Fibroblast of skin of abdomen (primary cell): Measurements from ENCODE around the gene PLK2. TPM values are rescaled to one million over a fixed set of nuclear protein-coding genes. Genes with fewer than 3 reads are reported as not detected.

Source experiments
- DNase-seq: peaks from one replicate; pipeline ENCODE4 v3.0.0-alpha.2; 2013
- polyA plus RNA-seq, 2 experiments: library from polyadenylated mRNA; unstranded; fragments of 120-200 nt; gene quantifications; one replicate each; pipeline ENCODE4 v1.2.1, GENCODE V29; 2013; ENCODE audit not compliant: insufficient read length in 2 of 2

PLK2 gene
- polyA plus RNA-seq (2013, experiment 1 of 2; ENCODE audit: insufficient read length): 66.7 TPM
- polyA plus RNA-seq (2013, experiment 2 of 2; ENCODE audit: insufficient read length): 71.0 TPM

- peak; percentile 94 for DNase-seq
Observed at GRCh38 chr5:58460002-58460731, at the start of gene PLK2. Gene PLK2, minus strand, starts transcription at chr5:58460086. Its CDS starts 127 bp downstream, at chr5:58459959.

DNA sequence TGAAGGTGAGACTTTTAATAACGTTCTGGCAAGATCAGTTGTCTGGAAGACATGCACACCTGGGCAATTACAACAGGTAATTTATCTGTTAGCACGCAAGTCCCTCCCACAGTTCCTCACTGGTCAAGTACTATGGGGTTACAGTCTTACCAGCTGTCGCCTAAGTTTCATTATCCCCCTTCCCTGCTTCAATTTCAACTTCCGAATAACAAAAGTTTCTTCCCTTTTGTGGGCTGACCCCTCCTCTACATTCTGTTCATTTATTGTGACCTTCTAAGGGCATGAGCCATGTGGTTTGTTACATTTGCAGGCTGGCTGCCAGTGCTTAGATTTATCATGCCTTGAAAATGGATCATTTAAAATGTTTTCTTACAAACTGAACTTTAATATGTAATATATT lies 47.8 kb upstream of the PLK2 start:
- no peak for DNase-seq

GRCh38 chr5:58505971-58506640 lies 46.2 kb upstream of the PLK2 start:
- DNase-seq: no peak

GRCh38 chr5:58505502-58505901 lies 45.6 kb upstream of the PLK2 start:
- no peak for DNase-seq

DNA sequence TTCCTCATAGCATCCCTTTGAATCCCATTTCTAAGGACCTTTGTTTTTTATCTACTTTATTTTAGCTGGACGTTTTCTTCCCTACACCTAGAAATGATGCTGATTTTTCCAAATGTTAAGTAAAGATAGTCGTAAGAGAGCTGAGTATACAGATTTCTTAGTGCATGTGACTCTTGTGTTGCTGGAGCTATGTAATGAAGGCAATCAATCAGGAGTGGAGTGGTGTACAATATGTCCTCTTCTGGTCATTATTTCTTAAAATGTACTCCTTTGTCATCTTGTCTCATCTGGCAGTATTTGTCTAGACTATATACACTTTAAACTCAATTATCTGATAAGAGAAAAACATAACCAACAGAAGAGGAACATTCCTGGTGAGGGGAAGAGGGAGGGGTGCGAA lies 44.9 kb upstream of the PLK2 start:
- DNase-seq: no peak

DNA sequence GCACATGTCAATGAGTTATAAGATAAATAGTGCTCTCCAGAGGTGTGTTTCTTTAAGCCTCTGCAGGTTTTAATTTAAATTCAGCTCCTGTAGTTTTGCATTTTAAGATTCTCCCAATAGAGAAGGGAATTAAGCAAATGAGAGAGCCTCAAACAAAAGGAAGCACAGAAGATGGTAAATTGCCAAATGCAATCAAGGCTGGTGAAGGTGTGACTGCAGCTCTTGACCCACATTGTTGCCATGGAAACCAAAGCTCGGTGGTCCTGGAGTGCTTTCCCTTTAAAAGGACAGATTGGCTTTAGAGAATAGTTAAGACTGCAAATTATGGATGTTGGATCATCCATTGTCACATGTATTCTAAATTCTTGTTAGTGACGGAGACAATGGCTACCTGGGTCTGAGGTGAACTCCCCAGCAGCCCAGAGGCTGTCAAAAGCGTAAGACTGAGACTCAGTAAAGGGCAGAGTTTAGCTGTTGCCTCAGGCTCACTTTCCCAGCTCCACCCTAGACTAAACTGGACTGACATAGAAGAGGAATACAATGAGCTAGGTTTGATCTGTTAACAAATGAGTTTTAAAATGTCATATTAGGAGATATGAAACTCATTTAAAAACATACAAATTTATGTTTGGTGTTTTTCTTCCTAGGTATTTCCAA lies 43.6 kb upstream of the PLK2 start:
- DNase-seq: no peak

DNA sequence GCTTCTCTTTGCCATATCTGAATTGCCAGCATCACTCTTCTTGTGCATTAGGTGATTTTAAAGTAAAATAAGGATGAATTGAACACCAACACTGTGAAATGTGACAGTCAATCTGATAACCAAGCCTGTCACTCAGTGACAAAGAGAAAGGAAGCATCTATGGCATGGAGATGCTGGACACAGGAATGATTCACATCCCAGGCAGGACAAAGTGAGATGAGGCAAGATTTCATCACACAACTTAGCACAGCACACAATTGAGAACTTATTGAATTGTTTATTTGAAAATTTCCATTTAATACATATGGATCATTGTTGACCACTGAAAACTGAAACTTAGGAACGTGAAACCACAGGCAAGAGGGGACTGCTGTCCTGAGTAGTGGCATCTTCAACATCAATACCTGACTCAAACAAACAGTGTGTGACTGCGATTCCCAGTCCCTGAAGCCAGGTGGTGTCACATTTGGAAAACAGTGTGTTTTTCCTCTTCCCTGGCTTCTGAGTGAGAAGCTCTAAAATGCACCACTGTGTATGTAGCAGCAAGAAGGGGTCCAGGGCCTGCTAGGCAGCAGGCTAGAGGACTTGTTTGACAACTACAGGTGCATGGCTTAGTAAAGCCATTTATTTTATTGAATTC lies 42.0 kb upstream of the PLK2 start:
- peak; percentile 9 for DNase-seq

DNA sequence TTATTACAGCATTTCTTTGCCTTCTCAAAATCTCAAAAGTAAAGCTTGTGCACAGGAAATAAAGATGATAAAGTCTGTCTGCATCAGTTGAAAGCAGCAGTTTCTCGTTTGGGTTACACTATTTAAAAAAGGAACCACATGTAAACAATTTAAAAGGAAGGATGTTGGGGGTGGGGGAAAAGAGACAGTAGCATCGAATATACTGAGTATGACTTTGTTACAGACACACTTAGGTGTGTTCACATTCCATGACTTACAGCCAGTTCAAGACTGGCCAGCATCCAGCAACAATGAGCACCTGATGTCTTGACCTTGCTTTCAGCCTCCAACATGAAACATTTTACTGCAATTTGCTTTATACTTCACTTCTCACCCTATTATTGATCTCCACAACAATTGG lies 40.1 kb upstream of the PLK2 start:
- DNase-seq: no peak

GRCh38 chr5:58499231-58499630 lies 39.3 kb upstream of the PLK2 start:
- DNase-seq: no peak

DNA sequence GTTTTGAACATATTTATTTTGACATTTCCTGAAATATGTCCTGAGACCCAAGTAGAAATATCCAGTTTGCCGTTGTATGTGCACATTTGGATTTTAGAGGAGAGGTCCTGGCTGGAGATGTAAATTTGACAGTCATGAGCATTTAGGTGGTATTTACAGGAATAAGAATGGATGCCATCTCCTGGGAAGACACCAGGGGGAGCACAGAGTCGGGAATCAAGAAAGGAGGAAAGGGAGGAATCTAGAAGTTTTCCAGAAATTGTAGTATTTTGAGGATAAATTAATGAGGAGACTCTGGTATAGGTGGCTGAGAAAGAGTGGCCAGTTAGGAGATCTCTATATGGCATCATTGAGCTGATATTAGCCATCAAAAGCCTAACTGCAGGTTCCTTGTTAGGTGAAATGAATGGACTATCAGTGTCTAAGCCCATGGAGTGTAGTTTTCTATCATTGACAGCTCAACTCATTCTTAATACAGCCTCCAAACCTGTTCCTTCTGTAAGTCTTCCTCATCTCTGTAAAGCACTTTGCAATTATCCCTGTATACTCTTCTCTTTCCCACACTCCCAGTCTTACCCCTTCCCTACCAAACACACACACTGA lies 38.6 kb upstream of the PLK2 start:
- DNase-seq: peak; percentile 27

DNA sequence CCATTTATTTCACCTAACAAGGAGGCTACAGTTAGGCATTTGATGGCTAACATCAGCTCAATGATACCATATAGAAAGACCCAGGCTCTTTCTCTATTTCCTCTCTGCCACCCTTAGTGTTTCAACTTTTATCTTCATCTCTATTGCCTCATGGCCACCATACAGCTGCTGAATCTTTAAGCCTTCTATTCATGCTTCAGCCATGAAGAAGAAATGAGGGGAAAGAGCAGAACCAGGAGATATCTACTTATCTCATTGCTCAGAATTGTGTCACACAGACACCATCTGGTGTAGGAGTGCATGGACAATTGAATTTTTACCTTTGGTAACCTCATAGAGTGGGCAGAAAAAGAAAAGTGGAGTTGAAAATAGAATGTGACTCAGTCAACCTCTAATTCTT lies 38.0 kb upstream of the PLK2 start:
- DNase-seq: no peak

DNA sequence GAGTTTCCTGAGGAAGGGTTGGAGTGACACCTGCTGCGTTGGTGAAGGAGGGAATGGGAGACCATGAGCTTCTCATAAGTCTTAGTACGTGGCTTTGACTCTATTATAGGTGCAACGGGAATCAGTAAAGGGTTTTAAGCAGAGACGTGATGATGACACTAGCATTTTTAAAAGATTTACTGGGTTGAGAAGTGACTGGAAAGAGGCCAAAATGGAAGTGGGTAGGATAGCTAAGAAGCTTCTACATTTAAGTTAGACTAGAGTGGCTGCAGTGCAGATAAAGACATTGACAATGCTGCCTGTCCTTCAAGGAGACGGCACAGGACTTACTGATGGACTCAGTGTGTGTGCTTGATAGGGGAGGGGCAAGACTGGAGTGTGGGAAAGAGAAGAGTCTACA lies 37.5 kb upstream of the PLK2 start:
- DNase-seq: no peak

- no peak for DNase-seq
Observed at GRCh38 chr5:58496488-58496887, 36.6 kb upstream of the PLK2 start.

DNA sequence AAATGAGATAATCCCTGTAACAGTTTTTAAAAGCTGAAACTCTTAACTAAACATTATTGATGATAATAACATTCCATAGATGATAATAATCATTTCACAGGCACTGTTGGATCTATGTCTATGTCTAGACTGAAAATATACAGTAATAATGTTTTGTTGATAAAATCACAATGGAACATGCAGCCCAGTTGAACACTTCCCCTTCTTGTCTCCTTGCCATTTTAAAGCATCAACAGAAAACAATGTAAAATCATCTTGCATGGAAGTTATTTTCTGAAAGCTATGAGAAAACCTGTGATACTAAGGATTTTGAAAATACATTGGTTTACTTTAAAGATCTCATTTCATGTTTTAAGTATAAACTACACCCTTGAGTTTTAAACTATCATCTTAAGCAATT lies 33.3 kb upstream of the PLK2 start:
- DNase-seq: no peak

DNA sequence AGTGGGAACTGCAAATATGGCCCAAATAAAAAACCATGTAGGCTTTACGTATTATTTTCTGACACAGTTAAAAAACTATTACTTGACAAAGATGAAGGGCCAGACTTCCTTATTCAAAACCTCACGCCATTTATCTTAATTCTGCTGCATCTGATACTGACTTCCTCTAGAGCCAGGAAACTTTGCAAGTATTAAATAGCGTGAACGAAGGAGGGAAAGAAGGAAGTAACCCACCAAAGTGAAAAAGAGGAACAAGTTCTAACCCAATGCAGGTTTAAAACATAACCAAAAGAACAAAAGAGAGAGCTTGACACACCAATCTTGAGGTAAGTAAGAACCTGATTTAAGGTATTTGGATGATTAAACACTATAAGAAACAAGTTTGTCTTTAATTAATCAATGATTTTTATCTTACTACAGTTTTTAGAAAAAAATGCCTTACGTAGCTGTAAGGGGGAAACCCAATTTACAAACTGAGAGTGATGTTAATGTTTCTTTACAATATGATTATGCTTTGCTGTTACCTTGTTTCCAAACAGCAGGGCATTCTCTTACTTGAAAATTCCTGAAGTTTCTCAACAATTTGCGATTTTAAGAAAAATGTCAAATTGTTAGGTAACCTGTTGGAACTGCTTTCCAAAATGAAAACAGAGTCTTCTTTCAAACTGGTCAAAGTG lies 31.5 kb upstream of the PLK2 start, which contains the start of gene GAPT:
TSS of gene GAPT (plus strand) at position 220 of the 677 bp plus-strand sequence. CDS start 3,102 bp downstream, outside the sequence.
- no peak for DNase-seq

DNA sequence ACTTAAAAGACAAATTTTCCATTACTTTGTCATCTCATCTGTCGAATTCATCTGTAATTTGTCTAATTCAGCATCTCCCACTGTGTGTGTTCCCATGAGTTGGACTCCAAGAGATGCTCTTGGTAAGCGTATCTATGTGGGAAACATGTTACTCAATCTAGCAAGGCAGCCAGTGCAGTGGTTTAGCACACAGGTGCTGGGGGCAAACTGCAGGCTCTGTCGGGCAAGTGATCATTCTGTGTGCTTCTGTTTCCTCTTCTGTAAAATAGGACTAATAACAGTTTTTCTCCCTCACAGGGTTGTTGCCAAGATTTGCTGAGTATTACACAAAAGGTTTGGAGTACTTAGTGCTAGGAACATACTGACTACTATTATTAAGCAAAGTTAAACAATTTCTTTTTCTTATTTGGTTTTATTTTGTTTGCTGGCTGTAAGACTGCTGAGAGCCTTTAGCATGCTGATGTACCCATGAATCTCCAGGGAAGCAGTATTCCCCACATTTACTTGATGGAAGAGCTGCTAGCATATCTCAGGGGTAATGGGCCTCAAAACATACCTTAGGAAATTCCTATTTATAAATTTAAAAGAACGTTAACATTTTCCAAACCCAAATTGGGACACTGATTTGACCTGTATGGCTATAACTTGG lies 30.6 kb upstream of the PLK2 start:
- no peak for DNase-seq

- no peak for DNase-seq
Observed at GRCh38 chr5:58486290-58486689, 26.4 kb upstream of the PLK2 start.

GRCh38 chr5:58484505-58484904 lies 24.6 kb upstream of the PLK2 start:
- DNase-seq: no peak

- DNase-seq: no peak
Observed at GRCh38 chr5:58482536-58482935, 22.6 kb upstream of the PLK2 start.

- no peak for DNase-seq
Observed at GRCh38 chr5:58481828-58482227, 21.9 kb upstream of the PLK2 start.

DNA sequence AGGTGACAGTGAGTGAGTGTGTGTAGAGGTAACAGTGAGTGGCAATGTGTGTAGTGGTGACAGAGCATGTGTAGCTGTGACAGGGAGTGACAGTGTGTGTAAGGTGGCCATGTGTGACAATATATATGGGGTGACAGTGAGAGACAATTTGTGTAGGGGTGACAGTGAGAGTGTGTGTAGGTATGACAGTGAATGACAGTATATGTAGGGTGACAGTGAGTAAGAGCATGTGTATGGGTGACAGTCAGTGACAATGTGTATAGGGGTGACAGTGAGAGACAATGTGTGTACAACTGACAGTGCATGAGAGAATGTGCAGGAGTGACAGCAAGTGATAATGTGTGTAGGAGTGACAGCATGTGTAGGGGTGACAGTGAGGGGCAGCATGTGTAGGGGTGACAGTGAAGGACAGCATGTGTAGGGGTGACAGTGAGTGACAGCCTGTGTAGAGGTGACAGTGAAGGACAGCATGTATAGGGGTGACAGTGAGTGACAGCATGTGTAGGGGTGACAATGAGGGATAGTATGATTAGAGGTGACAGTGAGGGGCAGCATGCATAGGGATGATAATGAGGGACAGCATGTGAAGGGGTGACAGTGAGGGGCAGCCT lies 21.3 kb upstream of the PLK2 start:
- no peak for DNase-seq
